HG02852 (cell line): ENCODE results near the gene PRRX2.

Experiments
- ATAC-seq: cut with Tn5 transposase; IDR thresholded peaks from one replicate; pipeline ENCODE4 v1.9.1; 2021; ENCODE audit warnings: mild to moderate bottlenecking, moderate library complexity; ENCODE audit not compliant: unreplicated experiment

The PRRX2 gene

GRCh38 chr9:129676975-129677374 is 11.5 kb downstream of the PRRX2 start:
- ATAC-seq = no peak

- no peak for ATAC-seq
These were observed 12.0 kb downstream of the PRRX2 start for GRCh38 chr9:129677456-129677855.

GRCh38 chr9:129678844-129679243 is 13.4 kb downstream of the PRRX2 start:
- no peak for ATAC-seq

- ATAC-seq = no peak
These were observed 14.1 kb downstream of the PRRX2 start for GRCh38 chr9:129679537-129679936.

- no peak for ATAC-seq
These were observed 16.5 kb downstream of the PRRX2 start for GRCh38 chr9:129681924-129682323.

- no peak for ATAC-seq
These were observed 16.9 kb downstream of the PRRX2 start for GRCh38 chr9:129682381-129682780.

- ATAC-seq = no peak
These were observed 19.9 kb downstream of the PRRX2 start for GRCh38 chr9:129685220-129685932.

- ATAC-seq = no peak
These were observed 20.4 kb downstream of the PRRX2 start for GRCh38 chr9:129685933-129686259.

GRCh38 chr9:129686736-129687135 is 21.3 kb downstream of the PRRX2 start:
- ATAC-seq = no peak

GRCh38 chr9:129687391-129687790 is 21.9 kb downstream of the PRRX2 start:
- no peak for ATAC-seq

- ATAC-seq = no peak
These were observed 23.0 kb downstream of the PRRX2 start for GRCh38 chr9:129688285-129689043.

- no peak for ATAC-seq
These were observed 27.1 kb downstream of the PRRX2 start for GRCh38 chr9:129692534-129692933.

GRCh38 chr9:129693741-129694140 is 28.3 kb downstream of the PRRX2 start:
- ATAC-seq = no peak

GRCh38 chr9:129694243-129694646 is 28.8 kb downstream of the PRRX2 start:
- no peak for ATAC-seq

- no peak for ATAC-seq
These were observed 30.4 kb downstream of the PRRX2 start for GRCh38 chr9:129695870-129696269.

GRCh38 chr9:129696944-129697655 is 31.7 kb downstream of the PRRX2 start:
- ATAC-seq = no peak

GRCh38 chr9:129697656-129698253 is 32.3 kb downstream of the PRRX2 start:
- no peak for ATAC-seq

GRCh38 chr9:129698254-129698757 is 32.9 kb downstream of the PRRX2 start:
- no peak for ATAC-seq

- ATAC-seq = no peak
These were observed 35.6 kb downstream of the PRRX2 start for GRCh38 chr9:129701054-129701453.

- ATAC-seq = no peak
These were observed 36.1 kb downstream of the PRRX2 start for GRCh38 chr9:129701549-129701948.
